NCI-H446 treated with DMSO at 0.1 percent for 48 hours (cell line): ENCODE results near the gene MYMK.
A peak's percentile ranks its signal among the peaks of the same experiment; 100 is the strongest.

Source experiments
- DNase-seq: peaks from one replicate; lab custom pipeline; 2025; lab: John Stamatoyannopoulos, UW

MYMK gene

GRCh38 chr9:133505186-133505830, 19.5 kb downstream of the MYMK start:
- DNase-seq, result no peak

- no peak for DNase-seq
These were observed 22.6 kb downstream of the MYMK start for GRCh38 chr9:133502112-133502511.

GRCh38 chr9:133499892-133500270, 24.9 kb downstream of the MYMK start:
- no peak for DNase-seq

DNA sequence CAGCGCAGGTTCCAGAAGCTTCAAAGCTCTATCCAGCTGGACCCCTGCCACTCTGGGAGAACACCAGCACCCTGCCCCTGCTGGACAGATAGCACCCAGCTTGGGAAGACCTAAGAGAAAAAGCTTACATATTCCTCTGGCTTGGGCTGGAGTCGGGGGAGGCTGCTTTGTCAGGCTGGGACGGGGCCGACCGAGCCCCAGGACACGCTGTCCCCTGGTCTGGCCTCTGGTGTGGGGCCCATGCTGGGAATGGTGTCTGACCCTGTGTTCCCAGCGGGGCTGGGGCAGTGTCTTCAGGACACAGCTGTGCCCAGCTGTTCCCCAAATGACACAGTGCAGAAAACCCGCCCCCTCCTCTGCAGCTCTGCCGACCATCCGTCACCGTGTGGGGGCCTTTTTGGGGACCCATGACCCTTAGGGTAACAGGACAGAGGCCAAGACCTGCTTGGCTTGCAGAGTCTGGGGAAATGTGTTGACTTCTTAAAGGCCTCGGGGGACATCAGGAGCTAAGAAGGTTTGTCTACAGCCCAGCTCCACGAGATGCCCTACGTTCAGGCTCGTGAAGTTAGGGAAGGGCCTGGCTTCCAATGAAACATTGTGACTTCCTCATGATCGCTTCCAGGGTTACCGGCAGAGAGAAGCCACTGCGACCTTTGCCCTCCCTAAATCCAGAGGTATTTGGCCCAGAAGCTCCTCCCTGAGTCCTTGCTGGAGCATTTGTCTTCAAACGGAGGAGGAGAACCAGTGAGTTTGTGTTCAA, 25.4 kb downstream of the MYMK start:
- DNase-seq, result no peak

- DNase-seq, result no peak
These were observed 27.6 kb downstream of the MYMK start for GRCh38 chr9:133496861-133497842.

DNA sequence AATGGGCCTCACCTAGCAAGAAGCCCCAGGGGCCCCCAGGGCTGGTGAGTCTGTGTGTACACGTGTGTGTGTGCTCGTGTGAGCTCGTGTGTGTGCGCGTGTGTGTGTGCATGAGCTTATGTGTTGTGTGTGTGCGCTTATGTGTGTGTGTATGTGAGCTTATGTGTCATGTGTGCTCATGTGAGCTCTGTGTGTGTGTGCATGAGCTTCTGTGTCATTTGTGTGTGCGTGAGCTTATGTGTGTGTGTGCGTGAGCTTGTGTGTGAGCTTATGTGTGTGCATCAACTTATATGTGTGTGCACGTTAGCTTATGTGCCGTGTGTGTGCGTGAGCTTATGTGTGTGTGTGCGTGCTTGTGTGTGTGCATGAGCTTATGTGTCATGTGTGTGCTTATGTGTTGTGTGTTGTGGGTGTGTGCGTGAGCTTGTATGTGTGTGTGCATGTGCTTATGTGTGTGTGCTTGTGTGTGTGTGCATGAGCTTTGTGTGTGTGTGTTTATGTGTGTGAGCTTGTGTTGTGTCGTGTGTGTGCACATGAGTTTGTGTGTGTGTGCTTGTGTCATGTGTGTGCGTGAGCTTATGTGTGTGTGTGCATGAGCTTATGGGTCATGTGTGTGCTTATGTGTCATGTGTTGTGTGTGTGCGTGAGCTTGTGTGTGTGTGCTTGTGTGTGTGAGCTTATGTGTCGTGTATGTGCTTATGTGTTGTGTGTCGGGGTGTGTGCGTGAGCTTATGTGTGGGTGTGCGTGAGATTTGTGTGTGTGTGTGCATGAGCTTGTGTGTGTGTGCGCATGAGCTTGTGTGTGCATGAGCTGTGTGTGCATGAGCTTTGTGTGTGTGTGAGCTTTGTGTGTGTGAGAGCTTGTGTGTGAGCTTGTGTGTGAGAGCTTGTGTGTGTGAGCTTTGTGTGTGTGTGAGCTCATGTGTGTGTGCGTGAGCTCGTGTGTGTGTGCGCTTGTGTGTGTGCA, 29.1 kb downstream of the MYMK start:
- DNase-seq, result no peak

GRCh38 chr9:133494636-133495326, 30.0 kb downstream of the MYMK start:
- DNase-seq, result no peak

DNA sequence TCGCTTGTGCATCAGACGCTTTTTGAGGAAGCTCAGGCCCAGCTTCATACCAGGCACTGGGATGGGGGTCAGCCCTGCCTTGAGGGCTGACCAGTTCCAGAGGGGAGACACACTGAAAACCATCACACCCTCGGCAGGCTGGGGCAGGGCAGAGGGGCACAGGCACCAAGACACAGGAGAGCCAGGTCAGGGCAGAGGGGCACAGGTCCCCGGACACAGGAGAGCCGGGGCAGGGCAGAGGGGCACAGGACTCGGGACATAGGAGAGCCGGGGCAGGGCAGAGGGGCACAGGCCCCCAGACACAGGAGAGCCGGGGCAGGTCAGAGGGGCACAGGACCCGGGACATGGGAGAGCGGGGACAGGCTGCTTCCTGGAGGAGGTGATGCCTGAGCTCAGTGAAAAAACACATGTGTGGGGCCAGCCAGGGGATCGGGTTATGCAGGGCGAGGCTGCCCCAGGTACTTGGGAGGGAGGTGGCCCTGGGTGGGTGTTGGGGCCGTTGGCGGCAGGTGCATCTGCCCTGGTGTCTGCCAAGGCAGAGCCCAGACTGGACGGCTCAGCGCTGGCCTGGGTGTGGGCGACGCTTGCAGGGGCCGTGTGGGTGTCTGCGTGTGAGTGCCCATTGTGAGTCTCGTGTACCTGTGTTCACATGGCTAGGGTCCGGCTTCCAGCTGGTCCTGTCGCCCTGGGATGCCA, 30.8 kb downstream of the MYMK start:
- no peak for DNase-seq

- no peak for DNase-seq
These were observed 31.3 kb downstream of the MYMK start for GRCh38 chr9:133493428-133493827.

DNA sequence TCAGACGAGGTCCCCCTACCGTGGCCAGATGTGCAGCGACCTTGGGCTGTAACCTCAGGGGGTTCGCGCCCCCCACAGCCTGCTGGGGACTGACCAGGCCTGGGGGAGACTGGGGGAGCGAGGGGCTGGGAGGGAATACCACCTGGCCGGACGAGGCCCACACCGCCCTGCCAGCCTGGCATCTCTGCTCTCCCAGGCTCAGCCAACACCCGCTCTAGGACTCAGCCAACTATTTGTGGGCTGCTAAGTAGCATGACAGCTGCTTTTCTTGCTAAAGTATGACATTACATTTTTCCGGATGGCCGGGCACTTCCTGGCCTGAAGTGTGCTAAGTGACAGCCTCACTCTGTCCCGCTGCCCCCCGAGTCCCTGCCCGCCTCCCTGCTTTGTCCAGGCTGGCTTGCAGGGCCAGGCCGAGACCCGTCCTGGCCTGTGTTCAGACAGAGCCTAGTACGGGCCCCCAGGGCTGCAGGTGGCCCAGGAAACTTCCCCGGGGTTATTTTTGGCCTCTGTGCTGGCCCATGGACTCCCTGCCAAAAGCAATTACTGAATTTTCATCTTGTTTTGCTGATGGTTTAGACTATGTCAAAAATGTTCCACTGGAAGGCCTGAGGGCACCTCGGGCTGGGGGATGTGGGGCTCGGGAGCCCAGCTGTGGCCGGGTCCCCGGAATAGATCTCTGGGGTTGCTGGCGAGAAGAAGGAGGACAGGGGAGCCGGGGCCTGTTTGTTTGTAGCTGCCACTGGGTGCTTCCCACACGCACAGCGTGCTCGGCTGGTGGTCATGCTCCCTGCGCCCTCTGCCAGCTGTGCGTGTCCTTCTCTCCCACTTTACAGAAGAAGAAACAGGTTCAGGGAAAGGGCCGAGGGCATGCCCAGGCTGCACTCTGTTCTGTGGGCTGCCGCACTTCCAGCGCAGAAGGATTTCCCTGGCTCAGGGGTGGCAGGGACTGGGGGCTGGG, 32.4 kb downstream of the MYMK start:
- peak; percentile 3 for DNase-seq

- DNase-seq, result no peak
These were observed 33.2 kb downstream of the MYMK start for GRCh38 chr9:133491656-133491925.

- no peak for DNase-seq
These were observed 33.7 kb downstream of the MYMK start for GRCh38 chr9:133490865-133491655.

DNA sequence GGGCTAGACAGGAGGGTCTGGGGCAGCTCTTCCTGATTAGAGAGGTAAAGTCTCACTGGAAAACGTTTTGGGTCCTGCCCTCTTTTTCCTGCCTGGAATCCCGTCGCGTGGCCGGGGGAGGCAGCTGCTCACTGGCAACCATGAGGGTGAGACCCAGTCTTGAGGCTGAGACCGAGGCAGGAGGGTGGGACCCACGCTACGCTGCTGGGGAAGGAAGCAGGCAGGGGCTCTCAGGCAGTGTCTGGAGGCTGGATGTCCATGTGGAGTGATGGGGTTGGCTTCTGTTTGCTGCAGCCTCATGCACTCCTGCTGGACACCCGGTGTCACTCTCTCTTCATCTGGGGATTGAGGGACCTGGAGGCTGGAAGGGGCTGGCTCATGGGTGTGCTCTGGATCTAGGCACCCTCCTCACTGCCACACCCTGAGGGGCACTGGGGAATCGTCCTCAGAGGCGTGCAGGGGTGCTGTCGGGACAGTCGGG, 34.5 kb downstream of the MYMK start:
- DNase-seq, result no peak

GRCh38 chr9:133489253-133490190, 35.2 kb downstream of the MYMK start:
- DNase-seq, result no peak

DNA sequence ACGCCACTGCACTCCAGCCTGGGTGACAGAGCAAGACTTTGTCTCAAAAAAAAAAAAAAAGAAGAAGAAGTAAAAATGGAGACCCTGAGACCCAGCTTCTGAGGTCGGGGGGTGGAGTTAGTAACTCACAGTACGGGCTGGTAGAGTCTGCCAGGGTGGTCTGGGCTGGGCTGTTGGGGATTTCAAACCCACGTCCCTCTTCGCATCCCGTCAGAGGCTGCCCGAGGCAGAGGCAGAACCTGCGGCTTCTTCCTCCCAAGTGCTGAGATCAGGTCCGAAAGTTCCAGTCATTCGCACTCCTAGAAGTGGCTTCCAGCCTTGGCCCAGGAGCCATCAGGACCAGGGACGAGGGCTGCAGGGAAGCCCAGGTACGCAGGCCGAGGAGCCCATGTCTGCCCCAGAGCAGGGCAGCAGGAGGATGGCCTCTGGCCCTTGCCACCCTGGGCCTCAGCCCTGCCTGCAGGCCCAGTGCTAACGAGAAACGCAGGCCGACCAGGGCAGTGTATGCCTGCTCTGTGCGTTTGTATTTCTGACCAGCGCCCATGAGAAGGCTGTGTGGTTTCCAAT, 36.0 kb downstream of the MYMK start:
- DNase-seq, result no peak

GRCh38 chr9:133487331-133487725, 37.4 kb downstream of the MYMK start:
- no peak for DNase-seq
